Endothelial cell of umbilical vein (primary cell): ENCODE data around the gene HOXA13. TPM values are rescaled to one million over a fixed set of nuclear protein-coding genes. Genes with fewer than 3 reads are reported as not detected.

ENCODE experiments used
- BruUV-seq: library from RNA; stranded (reverse); fragments of 400-500 nt; replicated peaks from 2 replicates; lab custom pipeline; 2021; lab: Mats Ljungman, UMichigan
- CTCF ChIA-PET: fragments of 300-600, 350-600 bp; sonication (Branson Sonifier 250); formaldehyde crosslinking; loops from one replicate; lab custom pipeline; 2021; ENCODE audit warnings: antibody characterized with exemption, inconsistent platforms; lab: Charles Lee
- POLR2A ChIA-PET: fragments of 300-600, 350-600 bp; sonication (Branson Sonifier 250); formaldehyde crosslinking; loops from one replicate; lab custom pipeline; 2021; ENCODE audit warnings: antibody characterized with exemption, inconsistent platforms; lab: Charles Lee
- DNase-seq: peaks from one replicate; pipeline ENCODE4 v3.0.0-alpha.2; 2011; ENCODE audit warnings: low read depth, low spot score
- FAIRE-seq: peaks from 2 replicates; lab custom pipeline; 2011; peaks lifted over from hg19 to GRCh38; lab: Jason Lieb, UNC
- H2AFZ ChIP-seq: 2 replicates; pipeline ENCODE4 v1.6.0; 2012; ENCODE audit warnings: low read depth, low read length, control low read depth, inconsistent platforms
- H3K27ac ChIP-seq: 2 replicates; pipeline ENCODE4 v1.5.1; 2011; ENCODE audit warnings: low read depth, mild to moderate bottlenecking, control low read depth, low read length, moderate library complexity; ENCODE audit not compliant: insufficient read depth
- H3K27me3 ChIP-seq, 2 experiments: 2 replicates each; pipeline versions ENCODE4 v1.6.0 to v1.6.1; 2011; ENCODE audit warnings: low read length in 2 of 2, mixed read lengths in 1 of 2; ENCODE audit not compliant: control insufficient read depth in 2 of 2, insufficient read depth in 2 of 2
- H3K36me3 ChIP-seq, 2 experiments: 2 replicates in 1 of 2; 3 replicates in 1 of 2; pipeline ENCODE4 v1.5.1; 2011; ENCODE audit warnings: low read length in 2 of 2, mild to moderate bottlenecking in 1 of 2, moderate library complexity in 1 of 2; ENCODE audit not compliant: control insufficient read depth in 2 of 2, insufficient read depth in 2 of 2; ENCODE audit errors: extremely low read depth in 1 of 2
- H3K4me1 ChIP-seq: 3 replicates; pipeline ENCODE4 v1.5.1; 2011; ENCODE audit warnings: mild to moderate bottlenecking, low read length; ENCODE audit not compliant: control insufficient read depth, insufficient read depth; ENCODE audit errors: extremely low read depth
- H3K4me2 ChIP-seq: 2 replicates; pipeline ENCODE4 v1.6.1; 2011; ENCODE audit warnings: low read length, control low read depth, mixed read lengths; ENCODE audit not compliant: insufficient read depth
- H3K4me3 ChIP-seq, 3 experiments: fragments of 200-600 bp in 1 of 3; sonication (generic), shearing (Covaris generic) in 1 of 3; replicated peaks in 1 of 3; 2 replicates each; pipeline ENCODE4 v1.5.1; 2011 to 2016; ENCODE audit warnings: control low read depth in 3 of 3, low read length in 3 of 3, mild to moderate bottlenecking in 2 of 3, inconsistent platforms in 1 of 3, low read depth in 1 of 3, moderate library complexity in 1 of 3; ENCODE audit not compliant: insufficient read depth in 1 of 3
- H3K79me2 ChIP-seq: 2 replicates; pipeline ENCODE4 v1.6.0; 2012; ENCODE audit warnings: low read length, inconsistent platforms; ENCODE audit not compliant: control insufficient read depth, insufficient read depth
- H3K9ac ChIP-seq: replicated peaks from 2 replicates; pipeline ENCODE3; 2011; ENCODE audit warnings: low read length, control low read depth; ENCODE audit not compliant: insufficient read depth; ENCODE audit errors: extremely low read depth
- H3K9me1 ChIP-seq: replicated peaks from 3 replicates; pipeline ENCODE4 v1.6.0; 2011; ENCODE audit warnings: mild to moderate bottlenecking, low read length; ENCODE audit not compliant: control insufficient read depth, insufficient read depth; ENCODE audit errors: extremely low read depth
- H3K9me3 ChIP-seq: replicated peaks from 2 replicates; pipeline ENCODE4 v1.5.1; 2012; ENCODE audit warnings: low read length, inconsistent platforms; ENCODE audit not compliant: control insufficient read depth, insufficient read depth
- H4K20me1 ChIP-seq: replicated peaks from 2 replicates; pipeline ENCODE3; 2011; ENCODE audit warnings: mild to moderate bottlenecking, low read length; ENCODE audit not compliant: control insufficient read depth, insufficient read depth; ENCODE audit errors: extremely low read depth
- CTCF ChIP-seq, 2 donors: IDR thresholded peaks; 1 replicate in 1 of 2; 2 replicates in 1 of 2; pipeline ENCODE4 v1.5.1; 2011; ENCODE audit warnings: low read length in 2 of 2, mild to moderate bottlenecking in 2 of 2, moderate library complexity in 2 of 2, control low read depth in 1 of 2, inconsistent platforms in 1 of 2, low read depth in 1 of 2; ENCODE audit not compliant: insufficient read depth in 1 of 2; ENCODE audit errors: extremely low read depth in 1 of 2
- EZH2 ChIP-seq: IDR thresholded peaks from 2 replicates; pipeline ENCODE4 v1.6.1; 2012; ENCODE audit warnings: borderline replicate concordance, low read depth, mild to moderate bottlenecking, moderate library complexity, low read length, inconsistent platforms; ENCODE audit not compliant: severe bottlenecking
- FOS ChIP-seq: IDR thresholded peaks from 2 replicates; pipeline ENCODE4 v1.6.1; 2011; ENCODE audit warnings: mild to moderate bottlenecking, low read length, moderate library complexity, borderline replicate concordance; ENCODE audit not compliant: insufficient read depth
- GATA2 ChIP-seq: IDR thresholded peaks from 2 replicates; pipeline ENCODE4 v1.7.0; 2011; ENCODE audit warnings: low read depth, mild to moderate bottlenecking, moderate library complexity, mixed read lengths, low read length; ENCODE audit not compliant: insufficient read length, insufficient read depth
- JUN ChIP-seq: IDR thresholded peaks from 2 replicates; pipeline ENCODE4 v1.6.1; 2011; ENCODE audit warnings: borderline replicate concordance, low read depth; ENCODE audit not compliant: insufficient read length, insufficient read depth
- MAX ChIP-seq: IDR thresholded peaks from 2 replicates; pipeline ENCODE4 v1.6.1; 2011; ENCODE audit not compliant: insufficient read depth, insufficient read length
- MYC ChIP-seq: IDR thresholded peaks from one replicate; pipeline ENCODE4 v1.6.1; 2011; ENCODE audit warnings: mild to moderate bottlenecking, low read depth, low read length
- POLR2A ChIP-seq: IDR thresholded peaks from 2 replicates; pipeline ENCODE4 v1.6.1; 2012; ENCODE audit warnings: low read depth, mild to moderate bottlenecking, control low read depth, low read length
- POLR2AphosphoS5 ChIP-seq: IDR thresholded peaks from 2 replicates; pipeline ENCODE4 v1.6.1; 2012; ENCODE audit warnings: low read depth, mild to moderate bottlenecking, control low read depth, low read length, moderate library complexity; ENCODE audit not compliant: insufficient read depth
- dilution Hi-C: fragments of 300-500 bp; cut with MboI; formaldehyde crosslinking; loops from one replicate; pipeline ENCODE4 v1.15.0; 2019; ENCODE audit warnings: low sequenced_read_pairs; ENCODE audit not compliant: extremely low pct_ligation_motif_present
- intact Hi-C: fragments of 100-400 bp; cut with micrococcal nuclease; formaldehyde crosslinking; loops from one replicate; pipeline ENCODE4 v1.10.0; 2022
- polyA plus RNA-seq, 4 experiments: library from polyadenylated mRNA; depleted of rRNA in 3 of 4; stranded (reverse) in 3 of 4; unstranded in 1 of 4; fragments of >200 nt; gene quantifications; 2 replicates each; pipeline versions ENCODE4 v1.2.1 to v1.2.3, GENCODE V29; 2011 to 2012; ENCODE audit warnings: missing spikeins in 1 of 4
- total RNA-seq: library from RNA; stranded (reverse); gene quantifications from 2 replicates; pipeline ENCODE4 v1.2.3, GENCODE V29; 2021

Gene HOXA13
- total and polyA plus RNA-seq, 2 donors (not counting 3 experiments of a cell fraction or from before 2014, with no cell fraction given) = 0.22 TPM; not detected in 1

GRCh38 chr7:27153526-27153925 is 46.4 kb downstream of the HOXA13 start:
- TF ChIP-seq GATA2 = no peak
- TF ChIP-seq JUN = no peak
- no peak for TF ChIP-seq FOS
- TF ChIP-seq EZH2 = no peak
- TF ChIP-seq POLR2A = no peak
- TF ChIP-seq MYC = no peak
- TF ChIP-seq CTCF (IDR thresholded peaks at IDR 0.05; ENCODE audit: extremely low read depth in 1 of 2, insufficient read depth in 1 of 2, low read depth in 1 of 2, low read length in 2 of 2) = no peak
- no peak for TF ChIP-seq POLR2AphosphoS5
- TF ChIP-seq MAX = no peak
- H3K36me3 ChIP-seq = no peaks in the 10 kb centered on the region
- H2AFZ ChIP-seq = no peak overlapping the region
- no TSS peak for BruUV-seq
- no peaks in the 10 kb centered on the region for H3K9me3 ChIP-seq
- peak overlapping the region; percentile 78 for H3K9ac ChIP-seq
- no peak for DNase-seq
- no peak for FAIRE-seq
- peak overlapping the region; percentile 96 for H3K27ac ChIP-seq
- no peaks in the 10 kb centered on the region for H3K9me1 ChIP-seq
- peak overlapping the region; percentile 92 for H3K4me2 ChIP-seq
- no peaks in the 10 kb centered on the region for H3K27me3 ChIP-seq
- intact Hi-C loops = no loop called here
- H3K79me2 ChIP-seq = peaks cover 95% of the 10 kb centered on the region
- no peaks in the 10 kb centered on the region for H4K20me1 ChIP-seq
- CTCF ChIA-PET = interaction anchor here (0.6 to 3.7 kb wide), 8 partner anchors 10 to 784 kb away, joined by 3 to 23 read pairs (median 9); partner anchors contain the start of gene HOXA5
- POLR2A ChIA-PET = no interaction called here
- H3K4me3 ChIP-seq = no peak overlapping the region
- dilution Hi-C loops = loop anchor here (25.0 kb wide), 1 partner anchor 966 kb away; no protein-coding TSS in a partner anchor
- peaks cover 68% of the 10 kb centered on the region for H3K4me1 ChIP-seq
